ENCODE results near the gene FLT3.
"Not testable (repeated sequence)": the region's sequence is repeated elsewhere in the genome, so short reads cannot be mapped to it uniquely, and the experiment has no call there.

The FLT3 gene

GRCh38 chr13:28100150-28101121 lies at the start of gene FLT3:
Gene FLT3, minus strand, starts transcription at chr13:28100576. Its CDS starts 66 bp downstream, at chr13:28100510.
- TF ChIP-seq ZFX (IDR thresholded peaks at IDR 0.05) (peak; percentile 36; the same call in 1 of the 2 replicates), CTCF (conservative IDR thresholded peaks at IDR 0.05) (no peak)
- H3K27ac ChIP-seq, result no peak within 1 kb of the TSS

- no peak overlapping the region for H3K27ac ChIP-seq
- no peak for TF ChIP-seq CTCF (conservative IDR thresholded peaks at IDR 0.05)
Measured at GRCh38 chr13:28147495-28147894, 47.1 kb upstream of the FLT3 start.

GRCh38 chr13:28145049-28145448 lies 44.7 kb upstream of the FLT3 start:
- H3K27ac ChIP-seq, result no peak overlapping the region
- TF ChIP-seq ZFX (IDR thresholded peaks at IDR 0.05), result no peak
- TF ChIP-seq CTCF (conservative IDR thresholded peaks at IDR 0.05), result no peak

DNA sequence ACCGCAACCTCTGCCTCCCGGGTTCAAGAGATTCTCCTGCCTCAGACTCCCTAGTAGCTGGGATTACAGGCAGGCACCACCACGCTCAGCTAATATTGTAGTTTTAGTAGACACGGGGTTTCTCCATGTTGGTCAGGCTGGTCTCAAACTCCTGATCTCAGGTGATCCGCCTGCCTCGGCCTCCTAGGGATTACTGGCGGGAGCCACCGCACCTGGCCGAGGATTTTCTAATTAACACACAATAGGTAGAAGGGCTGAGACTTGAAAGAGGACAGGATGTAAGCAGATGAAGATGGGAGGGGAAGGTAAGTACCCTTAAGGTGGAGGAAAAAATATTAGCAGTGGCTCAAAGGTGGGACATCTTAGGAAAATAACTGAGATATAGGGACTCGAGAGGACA lies 41.2 kb upstream of the FLT3 start:
- H3K27ac ChIP-seq, result not testable (repeated sequence)

- H3K27ac ChIP-seq, result no peak overlapping the region
Measured at GRCh38 chr13:28140433-28141125, 40.2 kb upstream of the FLT3 start.

DNA sequence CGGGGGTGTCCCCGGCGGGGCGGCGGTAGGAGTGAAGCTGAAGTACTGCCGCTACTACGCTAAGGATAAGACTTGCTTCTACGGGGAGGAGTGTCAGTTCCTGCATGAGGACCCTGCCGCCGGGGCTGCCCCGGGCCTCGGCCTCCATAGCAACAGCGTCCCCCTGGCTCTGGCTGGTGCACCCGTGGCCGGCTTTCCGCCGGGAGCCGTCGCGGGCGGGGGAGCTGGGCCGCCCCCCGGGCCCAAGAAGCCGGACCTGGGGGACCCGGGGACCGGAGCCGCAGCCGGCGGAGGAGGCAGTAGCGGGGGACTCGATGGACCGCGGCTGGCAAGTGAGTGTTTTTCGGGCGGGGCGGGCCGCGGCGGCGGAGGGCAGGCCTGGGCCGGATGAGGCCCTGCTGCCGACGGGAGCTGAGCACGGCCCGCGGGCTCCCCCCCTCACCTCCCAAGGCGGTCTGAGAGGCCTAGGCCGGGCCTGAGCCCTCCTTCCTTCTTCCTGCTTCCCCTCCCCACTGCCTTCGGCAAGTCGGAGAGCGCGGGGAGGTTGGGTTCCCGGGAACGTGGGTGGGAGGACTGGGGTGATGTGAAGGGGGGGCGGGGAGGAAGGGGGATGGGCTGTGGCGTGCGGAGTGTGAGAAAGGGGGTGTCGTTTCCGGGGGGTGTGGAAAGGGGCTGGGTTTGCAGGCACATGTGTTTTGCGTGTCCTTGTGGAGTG lies 38.5 kb upstream of the FLT3 start:
- peak; percentile 100 for TF ChIP-seq ZFX (IDR thresholded peaks at IDR 0.05)
- TF ChIP-seq CTCF (conservative IDR thresholded peaks at IDR 0.05), result no peak
- H3K27ac ChIP-seq, result peak overlapping the region; percentile 91

More at GRCh38 chr13:28140433-28141125, 40.2 kb upstream of the FLT3 start:
- TF ChIP-seq CTCF (conservative IDR thresholded peaks at IDR 0.05) (no peak), ZFX (IDR thresholded peaks at IDR 0.05) (no peak)

DNA sequence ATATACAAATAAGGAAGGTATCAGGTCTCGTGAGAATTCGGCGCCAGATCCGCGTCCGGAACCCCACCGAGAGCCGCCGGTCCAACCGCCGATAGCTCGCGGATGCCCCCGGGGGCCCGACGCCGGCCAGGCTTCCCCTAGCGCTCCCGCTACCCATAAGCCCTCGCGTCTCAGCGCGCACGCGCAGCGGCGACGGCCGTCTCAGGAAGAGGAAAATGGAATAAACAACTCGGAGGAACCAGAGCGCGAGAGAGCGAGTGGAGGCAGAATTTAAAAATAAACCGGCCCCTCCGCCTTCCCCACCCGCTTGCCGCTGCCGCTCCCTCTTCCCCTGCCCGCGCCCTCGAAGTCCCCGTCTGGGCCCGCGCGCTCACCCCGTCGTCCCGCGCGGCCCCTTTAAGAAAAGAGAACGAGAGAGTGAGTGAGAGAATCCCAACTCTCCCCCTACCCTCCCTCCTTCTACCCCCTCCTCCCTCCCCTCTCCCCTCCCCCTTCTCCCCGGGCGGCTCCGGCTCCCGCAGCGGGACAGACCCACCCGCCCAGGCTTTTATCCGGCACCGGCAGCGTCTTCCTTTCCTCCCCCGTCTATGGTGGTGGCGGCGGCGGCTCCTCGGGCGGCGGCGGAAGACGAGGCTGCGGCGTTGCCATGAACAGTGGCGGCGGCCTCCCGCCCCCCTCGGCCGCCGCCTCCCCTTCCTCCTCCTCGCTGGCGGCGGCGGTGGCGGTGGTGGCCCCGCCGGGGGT lies 37.8 kb upstream of the FLT3 start, which contains the start of gene PAN3:
Gene PAN3 (plus strand): TSS at position 534 of the 744 bp plus-strand sequence. CDS start 113 bp downstream, at position 647.
- no peak for TF ChIP-seq CTCF (conservative IDR thresholded peaks at IDR 0.05)
- TF ChIP-seq ZFX (IDR thresholded peaks at IDR 0.05), result no peak
- H3K27ac ChIP-seq, result peak within 1 kb of the TSS; percentile 91

Measured in C4-2B (cell line).